Lung (tissue), 12 donors: ENCODE data around the gene MAP1LC3B. TPM values are rescaled to one million over a fixed set of nuclear protein-coding genes. Genes with fewer than 3 reads are reported as not detected.
"Not testable (repeated sequence)": the region's sequence is repeated elsewhere in the genome, so short reads cannot be mapped to it uniquely, and the experiment has no call there.

Experiments used
- ATAC-seq: fragments of 200-7000 bp; cut with Tn5 transposase; one replicate; pipeline ENCODE4 v1.9.1; 2020; ENCODE audit warnings: moderate number of reproducible peaks; ENCODE audit not compliant: insufficient read depth, low FRiP score
- DNase-seq, 3 donors: peaks; one replicate each; pipeline ENCODE4 v3.0.0-alpha.2; 2013 to 2017
- H3K27ac ChIP-seq, 2 donors: one replicate each; pipeline ENCODE4 v1.5.1; 2013; ENCODE audit warnings: mild to moderate bottlenecking in 2 of 2, moderate library complexity in 2 of 2, control low read depth in 1 of 2, inconsistent platforms in 1 of 2, low read depth in 1 of 2, low read length in 1 of 2
- H3K27me3 ChIP-seq, 3 donors: one replicate each; pipeline ENCODE4 v1.5.1; 2013; ENCODE audit warnings: low read length in 2 of 3; ENCODE audit not compliant: control insufficient read depth in 3 of 3, insufficient read depth in 3 of 3
- H3K36me3 ChIP-seq, 4 donors: one replicate each; pipeline ENCODE4 v1.5.1; 2013; ENCODE audit warnings: low read length in 4 of 4, mild to moderate bottlenecking in 1 of 4, moderate library complexity in 1 of 4; ENCODE audit not compliant: control insufficient read depth in 4 of 4, insufficient read depth in 4 of 4
- H3K4me1 ChIP-seq, 5 donors: one replicate each; pipeline ENCODE4 v1.5.1; 2013; ENCODE audit warnings: low read length in 5 of 5, mild to moderate bottlenecking in 2 of 5, moderate library complexity in 1 of 5; ENCODE audit not compliant: control insufficient read depth in 5 of 5, insufficient read depth in 5 of 5
- H3K4me3 ChIP-seq: one replicate; pipeline ENCODE4 v1.5.1; 2013; ENCODE audit warnings: mild to moderate bottlenecking, control low read depth, moderate library complexity
- H3K9ac ChIP-seq, 2 donors: one replicate each; pipeline ENCODE4 v1.5.1; 2013; ENCODE audit warnings: low read length in 2 of 2, control low read depth in 1 of 2; ENCODE audit not compliant: insufficient read depth in 1 of 2
- H3K9me3 ChIP-seq, 4 donors: one replicate each; pipeline ENCODE4 v1.5.1; 2013; ENCODE audit warnings: low read length in 3 of 4, mild to moderate bottlenecking in 1 of 4, moderate library complexity in 1 of 4; ENCODE audit not compliant: control insufficient read depth in 4 of 4, insufficient read depth in 3 of 4
- CTCF ChIP-seq: IDR thresholded peaks from 2 replicates; pipeline ENCODE4 v1.5.1; 2012; ENCODE audit warnings: mild to moderate bottlenecking; ENCODE audit errors: control extremely low read depth, extremely low read depth
- WGBS, 2 donors: extraction: QIAGEN DNeasy Blood & Tissue Kit; methylation state at CpG; one replicate each; pipeline ENCODE4 v1.1.7; 2013; 5-methylcytosine and 5-hydroxymethylcytosine counted together
- polyA plus RNA-seq, 2 donors: library from polyadenylated mRNA; stranded (reverse); fragments of 200-250 nt; gene quantifications; one replicate each; pipeline ENCODE4 v1.2.1, GENCODE V29; 2013
- total RNA-seq, 2 donors: library from RNA; depleted of rRNA in 1 of 2; stranded (reverse); fragments of >200 nt in 1 of 2; gene quantifications; one replicate each; pipeline ENCODE4 v1.2.1, GENCODE V29; 2014 to 2021
- donor health status: control.
- donor health status: control.
- donor health status: Bipolar disorder and iron deficiency.
- donor health status: healthy.
- donor health status: DM: yes; HTN: yes; CAD: no.

The MAP1LC3B gene
- total and polyA plus RNA-seq, 4 donors: 43.3 to 62.2 (median 47.7) TPM

- Histone ChIP-seq H3K27me3 (no peaks in the 10 kb centered on the region), H3K9me3 (no peaks in the 10 kb centered on the region), H3K27ac (peak overlapping the region; percentile 73 to 90), H3K36me3 (no peaks in the 10 kb centered on the region), H3K9ac (peak overlapping the region in 1 of 2 donors; percentile 68), H3K4me1 (peaks cover 2 to 18% (median 14%) of the 10 kb centered on the region in 5 donors), H3K4me3 (peak overlapping the region; percentile 88)
- WGBS, 2 donors: 28 to 48% methylated on average over 17 of the region's 17 CpGs
- no peak for TF ChIP-seq CTCF
- ATAC-seq: no peak
- no peak for DNase-seq
These were observed 9.9 kb upstream of the MAP1LC3B start for GRCh38 chr16:87382023-87382785.

- Histone ChIP-seq H3K4me1 (peaks cover 5 to 28% (median 14%) of the 10 kb centered on the region in 5 donors), H3K27me3 (no peaks in the 10 kb centered on the region), H3K36me3 (no peaks in the 10 kb centered on the region), H3K9me3 (no peaks in the 10 kb centered on the region), H3K27ac (peak within 1 kb of the TSS; percentile 90 to 95), H3K9ac (peak within 1 kb of the TSS; percentile 46 to 68), H3K4me3 (peak within 1 kb of the TSS; percentile 88)
- 0 to 1% methylated on average over 61 to 92 of the region's 92 CpGs for WGBS, 2 donors
- peak; percentile 95 to 96 (median 95) for DNase-seq
- peak; percentile 93 for ATAC-seq
- TF ChIP-seq CTCF: no peak
These were observed 8.5 kb upstream of the MAP1LC3B start, which contains the start of gene FBXO31 for GRCh38 chr16:87383505-87384161. Gene FBXO31, minus strand, starts transcription at chr16:87383776. Its CDS starts 32 bp downstream, at chr16:87383744.

- Histone ChIP-seq H3K9ac (peak overlapping the region; percentile 46 to 61), H3K27ac (peak overlapping the region; percentile 88 to 90), H3K9me3 (no peaks in the 10 kb centered on the region), H3K36me3 (no peaks in the 10 kb centered on the region), H3K4me3 (peak overlapping the region; percentile 88), H3K27me3 (no peaks in the 10 kb centered on the region), H3K4me1 (peaks cover 5 to 29% (median 14%) of the 10 kb centered on the region in 5 donors)
- ATAC-seq (peak; percentile 7), DNase-seq (no peak)
- 7 to 8% methylated on average over 47 to 64 of the region's 64 CpGs for WGBS, 2 donors
- TF ChIP-seq CTCF: no peak
These were observed 7.8 kb upstream of the MAP1LC3B start for GRCh38 chr16:87384162-87384874.

GRCh38 chr16:87384875-87385167 is 7.3 kb upstream of the MAP1LC3B start:
- peak overlapping the region; percentile 88 to 90 for H3K27ac ChIP-seq
- not testable (repeated sequence) for H3K27me3 ChIP-seq, ATAC-seq, H3K9ac ChIP-seq, H3K36me3 ChIP-seq, H3K9me3 ChIP-seq, H3K4me3 ChIP-seq, DNase-seq
- 90% methylated on average over 12 of the region's 12 CpGs for WGBS, 2 donors
- peaks cover 5 to 29% (median 14%) of the 10 kb centered on the region in 5 donors for H3K4me1 ChIP-seq
